GM10266 (cell line): ENCODE measurements around the gene KAT7.

ENCODE experiments used
- DNase-seq: peaks from one replicate; pipeline ENCODE4 v3.0.0; 2012; ENCODE audit errors: extremely low spot score
- CTCF ChIP-seq: IDR thresholded peaks from 2 replicates; pipeline ENCODE4 v1.5.1; 2012; ENCODE audit warnings: mild to moderate bottlenecking, low read depth; ENCODE audit not compliant: control insufficient read depth, insufficient read depth; ENCODE audit errors: missing control alignments

Gene KAT7

GRCh38 chr17:49746791-49747490 is 41.5 kb upstream of the KAT7 start:
- peak; percentile 43 for DNase-seq

DNA sequence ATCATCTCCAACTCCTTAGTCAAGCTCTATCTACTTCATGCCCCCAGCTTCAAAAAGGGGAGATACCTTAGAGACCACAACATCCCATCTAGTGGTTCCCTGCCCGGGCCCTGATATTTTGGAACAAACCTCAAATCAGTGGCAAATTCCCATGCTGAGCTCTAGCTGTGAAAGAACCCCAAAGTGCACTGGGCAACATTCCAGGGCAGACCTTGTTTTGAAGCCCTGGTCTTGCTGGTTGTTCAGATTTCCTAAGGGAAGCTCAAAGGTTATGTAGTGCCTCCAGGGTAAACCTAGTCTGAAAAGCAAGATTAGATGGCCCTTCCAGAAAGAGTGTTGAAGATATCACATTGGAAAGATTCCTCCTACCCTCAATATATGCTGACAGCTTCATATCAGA is 40.8 kb upstream of the KAT7 start:
- no peak for DNase-seq
- TF ChIP-seq CTCF: no peak

More at GRCh38 chr17:49746791-49747490, 41.5 kb upstream of the KAT7 start:
- TF ChIP-seq CTCF: no peak

GRCh38 chr17:49748223-49748622 is 40.3 kb upstream of the KAT7 start:
- DNase-seq: no peak
- no peak for TF ChIP-seq CTCF

DNA sequence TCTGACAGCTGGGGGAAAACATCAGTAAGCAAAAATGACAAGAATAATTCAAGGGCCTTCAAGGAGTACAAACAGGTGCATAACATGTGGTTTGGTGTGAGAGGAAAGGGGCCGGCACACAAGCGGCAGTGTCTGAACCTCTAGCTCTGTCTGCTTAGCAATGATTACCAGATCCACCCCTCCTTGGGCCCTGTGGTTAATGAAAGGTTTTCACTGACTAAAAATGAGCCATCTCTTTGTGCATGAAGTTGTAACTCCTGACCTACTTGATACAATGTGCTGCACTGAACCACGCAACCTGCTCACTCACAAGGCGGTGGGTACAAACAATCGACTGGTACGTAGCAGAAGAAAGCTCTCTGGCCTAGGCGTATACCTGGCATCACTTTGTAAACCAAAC is 39.7 kb upstream of the KAT7 start:
- TF ChIP-seq CTCF: no peak
- DNase-seq: peak; percentile 57

- no peak for TF ChIP-seq CTCF
- no peak for DNase-seq
Observed at GRCh38 chr17:49749730-49750129, 38.8 kb upstream of the KAT7 start.

DNA sequence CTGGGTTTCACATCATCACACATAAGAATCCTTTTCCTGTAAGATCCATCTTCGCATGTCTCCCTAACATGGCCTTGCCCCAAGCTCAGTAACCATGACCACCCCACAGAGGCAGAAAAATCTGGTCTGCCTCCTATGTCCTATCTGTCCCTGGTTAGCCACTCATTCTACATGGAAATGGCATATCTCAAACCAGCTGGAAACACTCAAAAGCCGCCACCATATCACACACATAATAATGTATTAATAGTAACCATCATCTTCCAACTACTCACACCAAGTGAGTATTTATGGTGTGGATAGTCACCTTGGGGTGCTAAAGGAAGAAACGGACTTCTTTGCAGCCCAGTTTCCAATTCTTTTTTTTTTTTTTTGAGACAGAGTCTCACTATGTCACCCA is 36.0 kb upstream of the KAT7 start:
- TF ChIP-seq CTCF: no peak

DNA sequence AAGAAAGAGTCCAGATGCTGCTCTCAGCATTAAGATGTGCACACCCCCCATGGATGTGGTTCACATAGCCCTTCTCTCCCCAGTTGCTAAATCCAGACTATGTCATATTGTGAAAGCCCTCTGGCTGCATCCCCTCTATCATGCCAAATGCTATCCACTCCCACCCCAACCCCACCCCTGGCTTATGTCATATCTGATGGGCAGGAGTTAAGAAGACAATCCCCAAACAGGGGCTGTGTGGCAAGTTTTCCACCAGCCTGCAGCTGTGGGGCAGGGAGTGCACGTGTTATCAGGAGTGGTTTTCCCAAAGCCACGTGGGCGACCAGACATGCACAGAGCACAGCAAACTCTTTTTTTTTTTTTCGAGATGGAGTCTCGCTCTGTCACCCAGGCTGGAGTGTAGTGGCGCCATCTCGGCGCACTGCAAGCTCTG is 34.5 kb upstream of the KAT7 start:
- no peak for DNase-seq
- TF ChIP-seq CTCF: no peak

More for the DNA sequence above, 36.0 kb upstream of the KAT7 start:
- DNase-seq: no peak
